GM19351 (cell line): ENCODE measurements around the gene FAM78B.

Experiments used
- ATAC-seq: cut with Tn5 transposase; IDR thresholded peaks from one replicate; pipeline ENCODE4 v1.9.1; 2021; ENCODE audit warnings: mild to moderate bottlenecking, moderate library complexity; ENCODE audit not compliant: unreplicated experiment

FAM78B gene

DNA sequence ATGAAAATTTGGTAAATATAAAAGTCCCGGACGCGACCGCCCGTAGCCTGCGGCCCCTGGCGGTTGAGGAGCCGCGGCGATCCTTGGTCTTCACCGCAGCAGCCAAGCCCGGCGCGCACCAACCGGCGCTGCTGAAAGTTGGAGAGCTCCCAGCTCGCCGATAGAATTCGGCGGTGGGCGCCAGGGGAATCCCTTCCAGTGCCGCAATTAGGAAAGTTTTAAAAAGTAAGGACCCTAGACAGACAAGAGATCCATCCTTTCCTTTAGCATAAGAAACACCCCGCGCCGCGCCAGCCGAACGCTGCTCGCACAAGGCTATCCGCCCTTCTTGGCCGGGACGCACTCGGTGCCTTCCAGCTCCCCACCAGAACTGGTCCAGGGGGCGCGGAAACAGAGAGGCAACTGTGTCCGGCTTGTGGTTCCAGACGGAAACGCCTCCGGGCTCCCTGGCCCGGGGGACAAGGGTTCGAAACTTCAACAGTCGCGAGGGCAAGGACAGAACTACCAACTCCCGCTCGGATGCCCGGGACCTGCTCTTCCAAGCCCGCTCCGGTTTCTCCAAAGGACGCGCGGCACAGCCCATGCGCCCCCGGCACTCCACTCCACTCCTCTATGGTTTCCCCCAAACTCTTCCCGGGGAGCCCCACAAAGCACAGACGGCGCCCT is 1.7 kb downstream of the FAM78B start:
- peak; percentile 30 for ATAC-seq

DNA sequence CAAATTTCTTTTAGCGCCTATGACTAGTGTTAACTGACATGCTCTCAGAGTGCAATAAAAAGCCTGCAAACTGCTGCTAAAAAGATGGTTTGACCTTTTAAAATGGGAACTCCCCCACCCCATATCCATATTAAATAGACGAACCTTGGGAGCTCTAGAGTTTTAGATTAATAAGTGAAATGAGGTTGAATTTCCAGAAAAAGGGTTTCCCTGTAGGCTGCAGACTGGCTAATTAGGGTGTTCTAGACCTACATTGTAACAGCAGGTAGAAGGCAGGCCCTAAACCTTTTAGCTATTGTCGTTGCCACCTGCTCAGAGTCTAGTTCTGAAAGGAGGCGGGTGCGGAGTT is 2.2 kb downstream of the FAM78B start:
- ATAC-seq: no peak

DNA sequence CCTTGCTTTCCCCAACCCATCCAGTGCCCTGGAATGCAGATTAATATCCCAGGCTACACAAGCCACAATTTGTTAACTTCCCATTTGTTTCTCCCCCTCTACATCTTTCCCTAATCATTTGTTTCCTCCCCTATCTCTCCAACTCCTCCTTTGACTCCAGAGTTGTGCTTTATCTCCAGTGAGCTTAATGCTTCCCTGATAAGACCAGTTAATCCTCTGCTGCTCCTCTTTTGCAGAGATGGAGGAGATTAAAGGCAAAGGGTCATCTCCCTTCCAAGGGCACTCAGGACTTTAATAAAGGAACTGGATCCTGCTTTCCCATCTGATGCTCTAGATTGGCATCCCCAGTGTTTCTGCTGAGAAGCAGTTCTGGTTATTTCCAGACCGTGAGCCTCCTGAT is 7.1 kb downstream of the FAM78B start:
- ATAC-seq: no peak

- no peak for ATAC-seq
Observed at GRCh38 chr1:166156674-166157073, 10.1 kb downstream of the FAM78B start.

DNA sequence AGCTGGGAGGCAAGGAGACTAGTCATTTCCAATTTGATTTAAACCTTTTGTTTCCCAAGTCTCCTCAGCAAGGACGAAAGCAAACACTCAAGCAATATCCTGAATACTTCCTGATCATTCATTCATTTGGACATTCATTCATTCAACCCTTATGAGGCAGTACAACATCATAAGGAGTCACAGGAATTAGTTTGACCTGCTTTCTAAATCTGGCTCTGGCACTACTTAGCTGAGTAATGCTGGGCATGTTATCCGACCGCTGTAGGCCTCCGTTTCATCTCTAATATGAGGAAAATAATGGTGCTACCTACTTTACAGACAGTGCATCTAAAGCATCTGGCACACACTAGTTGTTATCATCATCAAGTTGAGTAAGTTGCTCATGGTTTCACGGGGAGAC is 11.7 kb downstream of the FAM78B start:
- no peak for ATAC-seq

GRCh38 chr1:166153525-166154314 is 13.1 kb downstream of the FAM78B start:
- ATAC-seq: no peak

DNA sequence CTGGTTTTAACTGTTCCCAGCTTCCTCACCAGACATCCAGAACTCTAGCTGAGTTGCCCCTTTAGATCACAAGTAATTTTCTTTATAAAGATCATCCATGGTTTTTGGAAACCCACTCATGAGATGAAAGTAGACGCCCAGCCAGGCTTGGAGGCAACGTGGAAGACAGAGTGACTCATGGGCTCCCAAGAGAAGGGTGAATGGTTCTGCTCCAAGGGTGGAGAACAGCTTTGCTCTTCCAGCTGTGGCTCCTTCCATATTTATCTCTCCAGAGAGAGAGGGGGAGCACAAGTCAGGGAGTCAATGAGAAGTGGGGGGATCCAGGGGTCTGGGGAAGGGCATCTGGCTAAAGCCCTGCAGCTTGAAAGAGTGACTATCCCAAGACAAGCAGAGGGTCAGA is 13.8 kb downstream of the FAM78B start:
- ATAC-seq: no peak

- no peak for ATAC-seq
Observed at GRCh38 chr1:166151804-166152203, 15.0 kb downstream of the FAM78B start.

GRCh38 chr1:166145499-166145898 is 21.3 kb downstream of the FAM78B start:
- ATAC-seq: no peak

- ATAC-seq: no peak
Observed at GRCh38 chr1:166141969-166142368, 24.8 kb downstream of the FAM78B start.

DNA sequence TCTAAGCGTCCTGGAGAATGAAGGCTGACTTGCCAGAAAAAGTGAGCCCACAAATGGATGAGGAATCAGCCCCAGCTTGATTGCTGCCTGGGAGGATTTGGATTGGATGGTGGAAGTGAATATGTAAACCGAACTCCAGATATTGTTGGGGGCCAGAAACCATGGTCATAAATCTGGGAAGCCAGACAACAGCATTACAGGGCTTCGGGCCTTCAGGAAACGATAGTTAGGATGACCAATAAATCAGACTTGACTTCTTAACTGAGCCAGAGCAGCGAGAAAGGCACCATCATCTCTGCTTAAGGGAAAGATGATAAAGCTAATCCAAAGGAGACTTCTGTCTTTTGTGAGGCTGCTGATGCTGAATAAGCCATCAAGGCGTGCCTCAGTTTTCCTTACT is 26.6 kb downstream of the FAM78B start:
- no peak for ATAC-seq

- ATAC-seq: no peak
Observed at GRCh38 chr1:166139735-166140134, 27.1 kb downstream of the FAM78B start.

DNA sequence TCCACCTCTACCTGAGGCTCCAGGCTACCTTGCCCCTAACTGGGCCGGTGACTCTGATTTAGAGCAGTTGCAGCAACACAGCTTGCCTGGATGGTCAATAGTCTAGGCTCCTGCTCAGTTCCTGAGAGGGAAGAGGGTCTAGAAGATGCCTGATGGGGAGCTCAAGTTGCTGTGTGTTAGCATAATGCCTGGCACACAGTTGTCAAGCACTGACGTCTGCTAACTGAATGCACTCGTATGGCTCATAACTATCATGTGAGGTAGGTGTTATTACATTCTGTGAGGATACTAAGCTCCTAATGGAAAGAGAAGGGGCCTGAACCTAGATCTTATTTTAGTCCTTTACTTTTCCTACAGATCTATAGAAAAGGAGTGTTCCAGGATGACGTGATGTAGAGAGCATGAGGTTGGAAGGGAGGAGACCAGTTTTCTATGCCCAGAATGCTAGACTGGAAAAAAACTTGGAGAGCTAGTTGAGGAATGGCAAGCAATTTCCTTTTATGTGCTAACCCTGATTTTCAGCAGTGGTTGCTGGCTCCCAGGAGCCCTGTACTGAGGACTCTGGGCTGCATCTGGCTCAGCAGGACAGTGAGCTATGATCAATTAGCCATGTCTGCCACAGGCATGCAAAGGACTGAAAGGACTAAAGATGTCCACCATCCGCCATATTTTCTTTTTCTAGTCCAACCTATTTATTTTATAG is 30.0 kb downstream of the FAM78B start:
- ATAC-seq: no peak

DNA sequence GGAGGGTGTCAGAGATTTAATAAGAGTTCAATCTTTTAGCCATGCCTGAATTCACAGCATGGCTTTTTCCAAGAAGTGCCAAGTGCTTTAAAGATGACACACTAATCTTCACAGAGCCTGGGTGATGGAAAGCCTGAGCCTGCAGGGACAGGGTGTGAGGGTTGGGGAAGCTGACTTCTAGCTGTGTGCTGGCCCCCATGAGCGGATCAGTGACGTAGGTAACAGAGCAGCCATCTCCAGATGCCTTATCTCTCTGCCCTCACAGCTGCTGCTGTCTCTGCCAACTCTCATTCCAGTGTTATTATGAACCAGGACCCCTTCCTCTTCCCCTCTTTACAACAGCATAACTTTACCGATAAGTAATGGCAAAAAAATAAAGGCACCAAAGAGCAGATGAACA is 30.6 kb downstream of the FAM78B start:
- no peak for ATAC-seq

DNA sequence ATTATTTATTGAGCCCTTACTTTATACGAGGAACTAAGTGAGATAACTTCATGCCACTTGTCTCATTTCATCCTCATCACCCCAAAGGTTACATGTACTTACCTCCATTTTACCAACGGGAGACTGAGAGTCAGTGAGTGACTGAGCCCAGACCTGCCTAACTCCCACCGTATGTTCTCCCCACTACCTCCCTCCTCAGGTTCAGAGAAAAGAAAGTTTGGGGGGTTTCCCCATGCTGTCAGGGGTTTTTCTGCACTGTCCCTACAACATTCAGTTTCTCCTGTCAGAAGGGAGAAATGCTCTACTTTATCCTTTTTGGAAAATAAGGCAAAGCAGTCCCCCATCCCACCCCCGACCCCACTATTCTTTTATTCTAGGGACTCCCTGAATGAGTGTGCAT is 32.9 kb downstream of the FAM78B start:
- ATAC-seq: peak; percentile 55

DNA sequence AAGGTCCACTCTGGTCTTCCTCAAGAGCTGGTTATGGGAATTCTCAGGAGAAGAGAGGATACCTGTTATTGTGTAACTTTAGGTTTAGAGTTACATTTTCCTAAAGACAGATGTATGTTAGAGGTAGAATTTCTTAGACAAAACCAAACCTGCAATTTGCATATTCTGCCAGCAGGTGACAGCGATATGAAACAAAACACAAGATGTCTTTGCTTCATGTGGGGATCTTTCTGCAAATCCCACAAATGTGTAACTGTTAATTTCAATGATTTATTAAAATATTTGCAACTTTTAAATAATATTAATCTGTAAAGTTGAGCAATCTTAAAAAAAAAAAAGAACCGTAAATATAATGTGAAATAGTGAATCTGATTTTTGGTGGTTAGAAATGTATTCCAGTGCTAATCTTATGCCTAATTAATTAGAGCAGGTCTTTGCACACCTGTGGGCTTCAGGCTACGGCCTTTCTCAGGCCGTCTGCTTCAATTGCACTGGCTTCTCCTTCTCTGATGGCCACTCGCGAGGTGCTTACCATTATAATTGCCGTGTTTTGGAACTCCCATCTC is 33.4 kb downstream of the FAM78B start:
- ATAC-seq: no peak

GRCh38 chr1:166132496-166132895 is 34.3 kb downstream of the FAM78B start:
- no peak for ATAC-seq

GRCh38 chr1:166129006-166129405 is 37.8 kb downstream of the FAM78B start:
- no peak for ATAC-seq

DNA sequence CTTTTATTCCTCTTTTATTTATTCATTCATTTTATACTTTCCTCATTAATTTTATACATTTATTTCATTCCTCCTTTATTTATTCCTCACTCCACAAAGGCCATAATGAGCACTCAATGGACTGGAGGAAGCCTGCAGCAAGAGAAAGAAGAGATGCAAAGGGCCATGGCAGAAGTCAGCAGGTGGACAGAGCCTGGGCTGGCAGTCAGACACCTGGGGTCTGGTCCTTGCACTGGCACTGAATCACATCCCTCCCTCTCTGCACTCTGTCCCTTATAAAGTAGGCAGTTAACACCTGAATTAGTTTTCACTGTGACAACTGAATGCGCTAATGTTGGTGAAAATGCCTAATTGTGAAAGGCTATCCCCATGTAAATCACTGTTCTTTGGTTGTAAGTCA is 38.6 kb downstream of the FAM78B start:
- no peak for ATAC-seq

GRCh38 chr1:166127003-166127402 is 39.8 kb downstream of the FAM78B start:
- ATAC-seq: no peak

DNA sequence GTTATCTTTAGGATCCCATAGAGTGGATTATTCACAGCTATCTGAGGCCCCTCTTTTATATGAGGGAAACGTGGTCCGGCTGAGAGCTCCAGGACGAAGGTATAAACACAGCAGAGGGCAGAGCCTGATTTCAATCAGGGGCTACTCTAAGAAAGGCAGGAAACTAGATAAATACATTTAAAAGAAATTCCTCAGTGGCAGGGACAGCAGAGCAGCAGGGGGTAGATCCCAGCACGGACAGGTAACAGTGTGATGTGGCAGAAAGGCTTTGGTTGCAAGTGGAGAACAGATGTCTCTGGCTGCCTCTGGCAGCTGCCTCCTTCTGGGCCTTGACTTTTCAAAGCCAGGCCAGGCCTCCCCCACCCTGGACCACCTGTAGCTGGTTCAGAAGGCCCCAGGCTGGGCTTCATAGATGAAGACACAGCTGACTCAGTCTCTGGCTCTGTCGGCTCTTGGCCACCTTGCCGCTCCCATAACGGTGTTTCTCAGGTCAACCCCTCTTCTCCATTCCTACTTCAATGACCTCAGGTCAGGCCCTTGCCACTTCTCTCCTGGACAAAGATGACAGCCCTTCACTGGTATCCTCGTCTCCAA is 43.8 kb downstream of the FAM78B start:
- no peak for ATAC-seq
